ENCODE measurements around the gene EDNRB.

EDNRB gene

GRCh38 chr13:77891041-77891440, 27.6 kb downstream of the EDNRB start:
- TF ChIP-seq CTCF (IDR thresholded peaks at IDR 0.05; ENCODE audit: insufficient read depth, low read depth, low read length, missing control alignments) = no peak
- no peak for DNase-seq (ENCODE audit: low read depth)
- H3K4me3 ChIP-seq (ENCODE audit: low read length) = no peak overlapping the region

GRCh38 chr13:77883328-77883727, 35.3 kb downstream of the EDNRB start:
- DNase-seq (ENCODE audit: low read depth) = no peak
- TF ChIP-seq CTCF (IDR thresholded peaks at IDR 0.05; ENCODE audit: insufficient read depth, low read depth, low read length, missing control alignments) = no peak
- H3K4me3 ChIP-seq (ENCODE audit: low read length) = no peak overlapping the region

GRCh38 chr13:77878190-77878589, 40.4 kb downstream of the EDNRB start:
- no peak for DNase-seq (ENCODE audit: low read depth)
- no peak overlapping the region for H3K4me3 ChIP-seq (ENCODE audit: low read length)
- TF ChIP-seq CTCF (IDR thresholded peaks at IDR 0.05; ENCODE audit: insufficient read depth, low read depth, low read length, missing control alignments) = no peak

- TF ChIP-seq CTCF (IDR thresholded peaks at IDR 0.05; ENCODE audit: insufficient read depth, low read depth, low read length, missing control alignments) = no peak
- no peak for DNase-seq (ENCODE audit: low read depth)
Observed at GRCh38 chr13:77876176-77876575, 42.5 kb downstream of the EDNRB start.

GRCh38 chr13:77874406-77874805, 44.2 kb downstream of the EDNRB start:
- H3K4me3 ChIP-seq (ENCODE audit: low read length) = no peak overlapping the region
- DNase-seq (ENCODE audit: low read depth) = no peak
- no peak for TF ChIP-seq CTCF (IDR thresholded peaks at IDR 0.05; ENCODE audit: insufficient read depth, low read depth, low read length, missing control alignments)

More at GRCh38 chr13:77876176-77876575, 42.5 kb downstream of the EDNRB start:
- no peak overlapping the region for H3K4me3 ChIP-seq (ENCODE audit: low read length)

- peak; percentile 6 for DNase-seq (ENCODE audit: low read depth)
- no peak for TF ChIP-seq CTCF (IDR thresholded peaks at IDR 0.05; ENCODE audit: insufficient read depth, low read depth, low read length, missing control alignments)
- no peak overlapping the region for H3K4me3 ChIP-seq (ENCODE audit: low read length)
Observed at GRCh38 chr13:77872995-77873394, 45.6 kb downstream of the EDNRB start.

GRCh38 chr13:77871596-77871995, 47.0 kb downstream of the EDNRB start:
- H3K4me3 ChIP-seq (ENCODE audit: low read length) = no peak overlapping the region
- DNase-seq (ENCODE audit: low read depth) = no peak
- no peak for TF ChIP-seq CTCF (IDR thresholded peaks at IDR 0.05; ENCODE audit: insufficient read depth, low read depth, low read length, missing control alignments)

Measured in epithelial cell of esophagus (primary cell).